Endothelial cell of umbilical vein (primary cell): ENCODE measurements around the gene NPC1L1. TPM values are rescaled to one million over a fixed set of nuclear protein-coding genes. Genes with fewer than 3 reads are reported as not detected.

Experiments
- BruUV-seq: library from RNA; stranded (reverse); fragments of 400-500 nt; replicated peaks from 2 replicates; lab custom pipeline; 2021; lab: Mats Ljungman, UMichigan
- CTCF ChIA-PET: fragments of 300-600, 350-600 bp; sonication (Branson Sonifier 250); formaldehyde crosslinking; loops from one replicate; lab custom pipeline; 2021; ENCODE audit warnings: antibody characterized with exemption, inconsistent platforms; lab: Charles Lee
- POLR2A ChIA-PET: fragments of 300-600, 350-600 bp; sonication (Branson Sonifier 250); formaldehyde crosslinking; loops from one replicate; lab custom pipeline; 2021; ENCODE audit warnings: antibody characterized with exemption, inconsistent platforms; lab: Charles Lee
- DNase-seq: peaks from one replicate; pipeline ENCODE4 v3.0.0-alpha.2; 2011; ENCODE audit warnings: low read depth, low spot score
- FAIRE-seq: peaks from 2 replicates; lab custom pipeline; 2011; peaks lifted over from hg19 to GRCh38; lab: Jason Lieb, UNC
- H2AFZ ChIP-seq: 2 replicates; pipeline ENCODE4 v1.6.0; 2012; ENCODE audit warnings: low read depth, low read length, control low read depth, inconsistent platforms
- H3K27ac ChIP-seq: 2 replicates; pipeline ENCODE4 v1.5.1; 2011; ENCODE audit warnings: low read depth, mild to moderate bottlenecking, control low read depth, low read length, moderate library complexity; ENCODE audit not compliant: insufficient read depth
- H3K27me3 ChIP-seq, 2 experiments: 2 replicates each; pipeline versions ENCODE4 v1.6.0 to v1.6.1; 2011; ENCODE audit warnings: low read length in 2 of 2, mixed read lengths in 1 of 2; ENCODE audit not compliant: control insufficient read depth in 2 of 2, insufficient read depth in 2 of 2
- H3K36me3 ChIP-seq, 2 experiments: 2 replicates in 1 of 2; 3 replicates in 1 of 2; pipeline ENCODE4 v1.5.1; 2011; ENCODE audit warnings: low read length in 2 of 2, mild to moderate bottlenecking in 1 of 2, moderate library complexity in 1 of 2; ENCODE audit not compliant: control insufficient read depth in 2 of 2, insufficient read depth in 2 of 2; ENCODE audit errors: extremely low read depth in 1 of 2
- H3K4me1 ChIP-seq: 3 replicates; pipeline ENCODE4 v1.5.1; 2011; ENCODE audit warnings: mild to moderate bottlenecking, low read length; ENCODE audit not compliant: control insufficient read depth, insufficient read depth; ENCODE audit errors: extremely low read depth
- H3K4me2 ChIP-seq: 2 replicates; pipeline ENCODE4 v1.6.1; 2011; ENCODE audit warnings: low read length, control low read depth, mixed read lengths; ENCODE audit not compliant: insufficient read depth
- H3K4me3 ChIP-seq, 3 experiments: fragments of 200-600 bp in 1 of 3; sonication (generic), shearing (Covaris generic) in 1 of 3; replicated peaks in 1 of 3; 2 replicates each; pipeline ENCODE4 v1.5.1; 2011 to 2016; ENCODE audit warnings: control low read depth in 3 of 3, low read length in 3 of 3, mild to moderate bottlenecking in 2 of 3, inconsistent platforms in 1 of 3, low read depth in 1 of 3, moderate library complexity in 1 of 3; ENCODE audit not compliant: insufficient read depth in 1 of 3
- H3K79me2 ChIP-seq: 2 replicates; pipeline ENCODE4 v1.6.0; 2012; ENCODE audit warnings: low read length, inconsistent platforms; ENCODE audit not compliant: control insufficient read depth, insufficient read depth
- H3K9ac ChIP-seq: replicated peaks from 2 replicates; pipeline ENCODE3; 2011; ENCODE audit warnings: low read length, control low read depth; ENCODE audit not compliant: insufficient read depth; ENCODE audit errors: extremely low read depth
- H3K9me1 ChIP-seq: replicated peaks from 3 replicates; pipeline ENCODE4 v1.6.0; 2011; ENCODE audit warnings: mild to moderate bottlenecking, low read length; ENCODE audit not compliant: control insufficient read depth, insufficient read depth; ENCODE audit errors: extremely low read depth
- H3K9me3 ChIP-seq: replicated peaks from 2 replicates; pipeline ENCODE4 v1.5.1; 2012; ENCODE audit warnings: low read length, inconsistent platforms; ENCODE audit not compliant: control insufficient read depth, insufficient read depth
- H4K20me1 ChIP-seq: replicated peaks from 2 replicates; pipeline ENCODE3; 2011; ENCODE audit warnings: mild to moderate bottlenecking, low read length; ENCODE audit not compliant: control insufficient read depth, insufficient read depth; ENCODE audit errors: extremely low read depth
- CTCF ChIP-seq, 2 donors: IDR thresholded peaks; 1 replicate in 1 of 2; 2 replicates in 1 of 2; pipeline ENCODE4 v1.5.1; 2011; ENCODE audit warnings: low read length in 2 of 2, mild to moderate bottlenecking in 2 of 2, moderate library complexity in 2 of 2, control low read depth in 1 of 2, inconsistent platforms in 1 of 2, low read depth in 1 of 2; ENCODE audit not compliant: insufficient read depth in 1 of 2; ENCODE audit errors: extremely low read depth in 1 of 2
- EZH2 ChIP-seq: IDR thresholded peaks from 2 replicates; pipeline ENCODE4 v1.6.1; 2012; ENCODE audit warnings: borderline replicate concordance, low read depth, mild to moderate bottlenecking, moderate library complexity, low read length, inconsistent platforms; ENCODE audit not compliant: severe bottlenecking
- FOS ChIP-seq: IDR thresholded peaks from 2 replicates; pipeline ENCODE4 v1.6.1; 2011; ENCODE audit warnings: mild to moderate bottlenecking, low read length, moderate library complexity, borderline replicate concordance; ENCODE audit not compliant: insufficient read depth
- GATA2 ChIP-seq: IDR thresholded peaks from 2 replicates; pipeline ENCODE4 v1.7.0; 2011; ENCODE audit warnings: low read depth, mild to moderate bottlenecking, moderate library complexity, mixed read lengths, low read length; ENCODE audit not compliant: insufficient read length, insufficient read depth
- JUN ChIP-seq: IDR thresholded peaks from 2 replicates; pipeline ENCODE4 v1.6.1; 2011; ENCODE audit warnings: borderline replicate concordance, low read depth; ENCODE audit not compliant: insufficient read length, insufficient read depth
- MAX ChIP-seq: IDR thresholded peaks from 2 replicates; pipeline ENCODE4 v1.6.1; 2011; ENCODE audit not compliant: insufficient read depth, insufficient read length
- MYC ChIP-seq: IDR thresholded peaks from one replicate; pipeline ENCODE4 v1.6.1; 2011; ENCODE audit warnings: mild to moderate bottlenecking, low read depth, low read length
- POLR2A ChIP-seq: IDR thresholded peaks from 2 replicates; pipeline ENCODE4 v1.6.1; 2012; ENCODE audit warnings: low read depth, mild to moderate bottlenecking, control low read depth, low read length
- POLR2AphosphoS5 ChIP-seq: IDR thresholded peaks from 2 replicates; pipeline ENCODE4 v1.6.1; 2012; ENCODE audit warnings: low read depth, mild to moderate bottlenecking, control low read depth, low read length, moderate library complexity; ENCODE audit not compliant: insufficient read depth
- dilution Hi-C: fragments of 300-500 bp; cut with MboI; formaldehyde crosslinking; loops from one replicate; pipeline ENCODE4 v1.15.0; 2019; ENCODE audit warnings: low sequenced_read_pairs; ENCODE audit not compliant: extremely low pct_ligation_motif_present
- intact Hi-C: fragments of 100-400 bp; cut with micrococcal nuclease; formaldehyde crosslinking; loops from one replicate; pipeline ENCODE4 v1.10.0; 2022
- polyA plus RNA-seq, 4 experiments: library from polyadenylated mRNA; depleted of rRNA in 3 of 4; stranded (reverse) in 3 of 4; unstranded in 1 of 4; fragments of >200 nt; gene quantifications; 2 replicates each; pipeline versions ENCODE4 v1.2.1 to v1.2.3, GENCODE V29; 2011 to 2012; ENCODE audit warnings: missing spikeins in 1 of 4
- total RNA-seq: library from RNA; stranded (reverse); gene quantifications from 2 replicates; pipeline ENCODE4 v1.2.3, GENCODE V29; 2021

Gene NPC1L1
- total and polyA plus RNA-seq, 2 donors (not counting 3 experiments of a cell fraction or from before 2014, with no cell fraction given), result not detected

GRCh38 chr7:44470628-44471245 is 70.4 kb downstream of the NPC1L1 start:
- no TSS peak for BruUV-seq
- intact Hi-C loops, result no loop called here

More at GRCh38 chr7:44470628-44471245, 70.4 kb downstream of the NPC1L1 start:
- Histone ChIP-seq H3K4me1 (peaks cover 35% of the 10 kb centered on the region), H3K4me3 (no peak overlapping the region), H3K27ac (no peak overlapping the region), H4K20me1 (no peaks in the 10 kb centered on the region), H3K79me2 (peaks cover 55% of the 10 kb centered on the region), H3K4me2 (no peak overlapping the region), H3K27me3 (no peaks in the 10 kb centered on the region), H3K9ac (no peak overlapping the region), H3K9me1 (no peaks in the 10 kb centered on the region), H3K36me3 (no peaks in the 10 kb centered on the region), H3K9me3 (no peaks in the 10 kb centered on the region), H2AFZ (no peak overlapping the region)
- DNase-seq, result no peak
- FAIRE-seq, result no peak
- TF ChIP-seq EZH2, result no peak
- TF ChIP-seq JUN, result no peak
- TF ChIP-seq MAX, result no peak
- no peak for TF ChIP-seq MYC
- TF ChIP-seq FOS, result no peak
- TF ChIP-seq GATA2, result no peak
- TF ChIP-seq POLR2AphosphoS5, result no peak
- TF ChIP-seq POLR2A, result no peak
- no peak for TF ChIP-seq CTCF (IDR thresholded peaks at IDR 0.05; ENCODE audit: extremely low read depth in 1 of 2, insufficient read depth in 1 of 2, low read depth in 1 of 2, low read length in 2 of 2)
- CTCF ChIA-PET, result interaction anchor here (1.1 to 2.4 kb wide), 3 partner anchors 10 to 122 kb away, joined by 3 to 10 read pairs (median 3); no protein-coding TSS in a partner anchor
- dilution Hi-C loops, result no loop called here
- POLR2A ChIA-PET, result no interaction called here
